ENCODE data around the gene WDR1.

WDR1 gene

GRCh38 chr4:10029403-10029802 lies 87.2 kb downstream of the WDR1 start:
- no peak overlapping the region for H3K4me3 ChIP-seq (ENCODE audit: low read length)
- no peak for DNase-seq (ENCODE audit: low read depth)
- no peak for TF ChIP-seq CTCF (conservative IDR thresholded peaks at IDR 0.05; ENCODE audit: low read depth, low read length)

GRCh38 chr4:10028910-10029309 lies 87.7 kb downstream of the WDR1 start:
- no peak overlapping the region for H3K4me3 ChIP-seq (ENCODE audit: low read length)

GRCh38 chr4:10026485-10026884 lies 90.1 kb downstream of the WDR1 start:
- no peak for TF ChIP-seq CTCF (conservative IDR thresholded peaks at IDR 0.05; ENCODE audit: low read depth, low read length)
- DNase-seq (ENCODE audit: low read depth) = no peak
- no peak overlapping the region for H3K4me3 ChIP-seq (ENCODE audit: low read length)

More at GRCh38 chr4:10028910-10029309, 87.7 kb downstream of the WDR1 start:
- DNase-seq (ENCODE audit: low read depth) = no peak
- TF ChIP-seq CTCF (conservative IDR thresholded peaks at IDR 0.05; ENCODE audit: low read depth, low read length) = no peak

GRCh38 chr4:10025230-10025806 lies 91.3 kb downstream of the WDR1 start:
- no peak for TF ChIP-seq CTCF (conservative IDR thresholded peaks at IDR 0.05; ENCODE audit: low read depth, low read length)
- no peak overlapping the region for H3K4me3 ChIP-seq (ENCODE audit: low read length)
- DNase-seq (ENCODE audit: low read depth) = no peak
